ENCODE measurements around the gene MAZ. TPM values are rescaled to one million over a fixed set of nuclear protein-coding genes. Genes with fewer than 3 reads are reported as not detected.
A peak's percentile ranks its signal among the peaks of the same experiment; 100 is the strongest.

Gene MAZ
- total and polyA plus RNA-seq, 8 donors: 11.7 to 865 (median 110) TPM

GRCh38 chr16:29844575-29845331 lies 38.4 kb downstream of the MAZ start:
- H3K36me3 ChIP-seq: peaks cover 74 to 95% (median 85%) of the 10 kb centered on the region in 4 donors
- intact Hi-C loops (cut with DNase I; ENCODE audit: low total_unique reads): no loop called here

GRCh38 chr16:29845656-29846055 lies 39.3 kb downstream of the MAZ start:
- 86 to 94% (median 93%) methylated on average over 18 of the region's 18 CpGs for WGBS, 5 donors
- H3K27ac ChIP-seq: no peak overlapping the region
- H3K4me1 ChIP-seq: peaks cover 0 to 12% (median 4%) of the 10 kb centered on the region in 4 donors
- intact Hi-C loops (cut with DNase I; ENCODE audit: low total_unique reads): no loop called here
- H3K27me3 ChIP-seq: no peaks in the 10 kb centered on the region
- H3K9me3 ChIP-seq: no peaks in the 10 kb centered on the region
- H3K36me3 ChIP-seq: peaks cover 65 to 90% (median 76%) of the 10 kb centered on the region in 4 donors
- no peak overlapping the region for H3K4me3 ChIP-seq
- DNase-seq: no peak
- TF ChIP-seq POLR2A (IDR thresholded peaks at IDR 0.05) (no peak), POLR2AphosphoS5 (IDR thresholded peaks at IDR 0.05) (no peak), EP300 (IDR thresholded peaks at IDR 0.05) (no peak)
- TF ChIP-seq, protein P1, sequence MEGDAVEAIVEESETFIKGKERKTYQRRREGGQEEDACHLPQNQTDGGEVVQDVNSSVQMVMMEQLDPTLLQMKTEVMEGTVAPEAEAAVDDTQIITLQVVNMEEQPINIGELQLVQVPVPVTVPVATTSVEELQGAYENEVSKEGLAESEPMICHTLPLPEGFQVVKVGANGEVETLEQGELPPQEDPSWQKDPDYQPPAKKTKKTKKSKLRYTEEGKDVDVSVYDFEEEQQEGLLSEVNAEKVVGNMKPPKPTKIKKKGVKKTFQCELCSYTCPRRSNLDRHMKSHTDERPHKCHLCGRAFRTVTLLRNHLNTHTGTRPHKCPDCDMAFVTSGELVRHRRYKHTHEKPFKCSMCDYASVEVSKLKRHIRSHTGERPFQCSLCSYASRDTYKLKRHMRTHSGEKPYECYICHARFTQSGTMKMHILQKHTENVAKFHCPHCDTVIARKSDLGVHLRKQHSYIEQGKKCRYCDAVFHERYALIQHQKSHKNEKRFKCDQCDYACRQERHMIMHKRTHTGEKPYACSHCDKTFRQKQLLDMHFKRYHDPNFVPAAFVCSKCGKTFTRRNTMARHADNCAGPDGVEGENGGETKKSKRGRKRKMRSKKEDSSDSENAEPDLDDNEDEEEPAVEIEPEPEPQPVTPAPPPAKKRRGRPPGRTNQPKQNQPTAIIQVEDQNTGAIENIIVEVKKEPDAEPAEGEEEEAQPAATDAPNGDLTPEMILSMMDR (IDR thresholded peaks at IDR 0.05): no peak

More at GRCh38 chr16:29844575-29845331, 38.4 kb downstream of the MAZ start:
- Histone ChIP-seq H3K4me1 (peaks cover 0 to 10% (median 4%) of the 10 kb centered on the region in 4 donors), H3K9me3 (no peaks in the 10 kb centered on the region), H3K27me3 (no peaks in the 10 kb centered on the region), H3K27ac (peak overlapping the region in 1 of 5 donors; percentile 39), H3K4me3 (no peak overlapping the region)
- TF ChIP-seq POLR2A (IDR thresholded peaks at IDR 0.05) (no peak), EP300 (IDR thresholded peaks at IDR 0.05) (no peak), POLR2AphosphoS5 (IDR thresholded peaks at IDR 0.05) (no peak)
- TF ChIP-seq, protein P1 (IDR thresholded peaks at IDR 0.05): no peak
- WGBS, 5 donors: 89 to 93% (median 90%) methylated on average over 15 to 28 of the region's 28 CpGs
- DNase-seq: no peak

- WGBS, 5 donors: 38 to 42% (median 41%) methylated on average over 14 to 15 of the region's 15 CpGs
- TF ChIP-seq, protein P1 (IDR thresholded peaks at IDR 0.05): peak in 5 of 7 experiments; percentile 66 to 95 (median 77)
- TF ChIP-seq POLR2A (IDR thresholded peaks at IDR 0.05) (no peak), POLR2AphosphoS5 (IDR thresholded peaks at IDR 0.05) (peak in 2 of 3 donors; percentile 8 to 46)
- Histone ChIP-seq H3K36me3 (peaks cover 40 to 64% (median 47%) of the 10 kb centered on the region in 4 donors), H3K9me3 (no peaks in the 10 kb centered on the region), H3K4me1 (peaks cover 0 to 12% (median 4%) of the 10 kb centered on the region in 4 donors), H3K4me3 (no peak overlapping the region), H3K27ac (peak overlapping the region in 2 of 5 donors; percentile 4 to 6), H3K27me3 (no peaks in the 10 kb centered on the region)
- peak; percentile 81 to 85 for DNase-seq
- intact Hi-C loops (cut with DNase I; ENCODE audit: low total_unique reads): no loop called here
These were observed 42.3 kb downstream of the MAZ start for GRCh38 chr16:29848420-29849297.

- intact Hi-C loops (cut with DNase I; ENCODE audit: low total_unique reads): no loop called here
- H3K27ac ChIP-seq: peak overlapping the region in 1 of 5 donors; percentile 4
- H3K36me3 ChIP-seq: peaks cover 34 to 56% (median 38%) of the 10 kb centered on the region in 4 donors
- TF ChIP-seq, protein P1 (IDR thresholded peaks at IDR 0.05): no peak
- TF ChIP-seq EP300 (IDR thresholded peaks at IDR 0.05): no peak
- TF ChIP-seq POLR2AphosphoS5 (IDR thresholded peaks at IDR 0.05): no peak
- no peak for TF ChIP-seq POLR2A (IDR thresholded peaks at IDR 0.05)
- DNase-seq: no peak
- no peak overlapping the region for H3K4me3 ChIP-seq
- peaks cover 0 to 12% (median 4%) of the 10 kb centered on the region in 4 donors for H3K4me1 ChIP-seq
- H3K27me3 ChIP-seq: no peaks in the 10 kb centered on the region
- H3K9me3 ChIP-seq: no peaks in the 10 kb centered on the region
- 54 to 76% (median 72%) methylated on average over 5 of the region's 5 CpGs for WGBS, 5 donors
These were observed 43.2 kb downstream of the MAZ start for GRCh38 chr16:29849505-29849904.
